ENCODE measurements around the gene PBX3. TPM values are rescaled to one million over a fixed set of nuclear protein-coding genes. Genes with fewer than 3 reads are reported as not detected.

PBX3 gene
- total RNA-seq, 1 experiment from 2014 or later, result 46.0 TPM

GRCh38 chr9:125815568-125815967, 68.4 kb downstream of the PBX3 start:
- Mint-ChIP-seq H3K36me3 (ENCODE audit: insufficient read depth in 1 of 3, low read depth in 3 of 3) (no peaks in the 10 kb centered on the region; a peak in 1 of 7 replicates), H3K4me3 (no peak overlapping the region), H3K27me3 (ENCODE audit: low read depth) (no peaks in the 10 kb centered on the region), H3K27ac (no peak overlapping the region), H3K4me1 (peaks cover 10 to 19% of the 10 kb centered on the region in 2 experiments; a peak in 2 of 4 replicates), H3K9me3 (no peaks in the 10 kb centered on the region)
- Histone ChIP-seq H3K4me1 (ENCODE audit: insufficient read depth, low read length) (no peaks in the 10 kb centered on the region; the same call in 1 of the 2 replicates), H2BK120ac (ENCODE audit: low read depth, low read length, poor library complexity, severe bottlenecking) (no peak overlapping the region), H3K27ac (ENCODE audit: insufficient read length, low read depth, low read length) (no peak overlapping the region), H3K79me2 (ENCODE audit: insufficient read depth, low read length) (peaks cover 2% of the 10 kb centered on the region; the same call in 1 of the 2 replicates), H2AFZ (ENCODE audit: low read length) (no peak overlapping the region), H3K79me1 (ENCODE audit: insufficient read depth, low read depth, low read length, poor library complexity, severe bottlenecking) (peaks cover 4% of the 10 kb centered on the region), H3K14ac (ENCODE audit: insufficient read depth, low read length) (0 out of 2 replicates have a peak overlapping the region, but pooled peaks have one; percentile 52), H2AK5ac (ENCODE audit: insufficient read length, low read length) (no peak overlapping the region), H3K23me2 (ENCODE audit: insufficient read length, low read depth, low read length, poor library complexity, severe bottlenecking) (no peaks in the 10 kb centered on the region), H3K23ac (ENCODE audit: insufficient read length, low read depth, low read length) (no peak overlapping the region), H3K4me2 (ENCODE audit: insufficient read depth, insufficient read length, low read length) (no peak overlapping the region), H2BK12ac (ENCODE audit: insufficient read length, low read depth, low read length) (no peak overlapping the region), H4K20me1 (ENCODE audit: control insufficient read depth, insufficient read depth, insufficient read length) (no peaks in the 10 kb centered on the region), H4K5ac (ENCODE audit: insufficient read length, low read depth, low read length) (no peak overlapping the region), H2BK15ac (ENCODE audit: low read depth, low read length) (no peak overlapping the region), H2BK20ac (ENCODE audit: low read depth, low read length, poor library complexity, severe bottlenecking) (no peak overlapping the region), H3K27me3 (ENCODE audit: insufficient read depth, low read length) (no peaks in the 10 kb centered on the region), H4K91ac (ENCODE audit: insufficient read length, low read depth, low read length) (no peak overlapping the region), H3K56ac (ENCODE audit: insufficient read length, low read depth, low read length) (no peak overlapping the region), H3K9ac (ENCODE audit: extremely low read depth, insufficient read length, low read length) (no peak overlapping the region), H3K18ac (ENCODE audit: insufficient read length, low read depth, low read length) (no peak overlapping the region), H2BK5ac (ENCODE audit: insufficient read length, low read length) (no peak overlapping the region), H4K8ac (replicated peaks; ENCODE audit: insufficient read length, low read depth, low read length) (no peak overlapping the region), H3K4ac (ENCODE audit: low read depth, low read length) (no peak overlapping the region), H3T11ph (ENCODE audit: low read length) (no peak overlapping the region), H3K9me3 (ENCODE audit: control insufficient read depth, low read depth, low read length) (no peaks in the 10 kb centered on the region)
- DNase-seq, result no peak
- no CpG with 5 or more reads among the region's 1 CpG for WGBS (ENCODE audit: extremely low coverage, insufficient read length, low lambda C conversion rate)
- TF ChIP-seq, protein P1, sequence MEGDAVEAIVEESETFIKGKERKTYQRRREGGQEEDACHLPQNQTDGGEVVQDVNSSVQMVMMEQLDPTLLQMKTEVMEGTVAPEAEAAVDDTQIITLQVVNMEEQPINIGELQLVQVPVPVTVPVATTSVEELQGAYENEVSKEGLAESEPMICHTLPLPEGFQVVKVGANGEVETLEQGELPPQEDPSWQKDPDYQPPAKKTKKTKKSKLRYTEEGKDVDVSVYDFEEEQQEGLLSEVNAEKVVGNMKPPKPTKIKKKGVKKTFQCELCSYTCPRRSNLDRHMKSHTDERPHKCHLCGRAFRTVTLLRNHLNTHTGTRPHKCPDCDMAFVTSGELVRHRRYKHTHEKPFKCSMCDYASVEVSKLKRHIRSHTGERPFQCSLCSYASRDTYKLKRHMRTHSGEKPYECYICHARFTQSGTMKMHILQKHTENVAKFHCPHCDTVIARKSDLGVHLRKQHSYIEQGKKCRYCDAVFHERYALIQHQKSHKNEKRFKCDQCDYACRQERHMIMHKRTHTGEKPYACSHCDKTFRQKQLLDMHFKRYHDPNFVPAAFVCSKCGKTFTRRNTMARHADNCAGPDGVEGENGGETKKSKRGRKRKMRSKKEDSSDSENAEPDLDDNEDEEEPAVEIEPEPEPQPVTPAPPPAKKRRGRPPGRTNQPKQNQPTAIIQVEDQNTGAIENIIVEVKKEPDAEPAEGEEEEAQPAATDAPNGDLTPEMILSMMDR (conservative IDR thresholded peaks at IDR 0.05), result no peak
